H7 (cell line): ENCODE data around the gene CCNL2. TPM values are rescaled to one million over a fixed set of nuclear protein-coding genes. Genes with fewer than 3 reads are reported as not detected.
A peak's percentile ranks its signal among the peaks of the same experiment; 100 is the strongest.

ENCODE experiments used
- DNase-seq: peaks from one replicate; pipeline ENCODE4 v3.0.0; 2012
- H3K27me3 ChIP-seq: 2 replicates; pipeline ENCODE4 v1.6.0; 2011; ENCODE audit warnings: mild to moderate bottlenecking, low read length; ENCODE audit not compliant: control insufficient read depth, insufficient read depth
- H3K36me3 ChIP-seq: replicated peaks from 2 replicates; pipeline ENCODE4 v1.5.1; 2011; ENCODE audit warnings: low read length; ENCODE audit not compliant: control insufficient read depth, insufficient read depth
- H3K4me3 ChIP-seq: 2 replicates; pipeline ENCODE4 v1.5.1; 2011; ENCODE audit warnings: low read depth, mild to moderate bottlenecking, control low read depth, low read length, moderate library complexity; ENCODE audit not compliant: insufficient read depth
- total RNA-seq: library from RNA; depleted of rRNA; stranded (reverse); fragments of >200 nt; shearing (Covaris generic); gene quantifications from 2 replicates; pipeline ENCODE4 v1.2.3, GENCODE V29; 2014

The CCNL2 gene
- total RNA-seq, 1 experiment from 2014 or later, result 147 TPM

DNA sequence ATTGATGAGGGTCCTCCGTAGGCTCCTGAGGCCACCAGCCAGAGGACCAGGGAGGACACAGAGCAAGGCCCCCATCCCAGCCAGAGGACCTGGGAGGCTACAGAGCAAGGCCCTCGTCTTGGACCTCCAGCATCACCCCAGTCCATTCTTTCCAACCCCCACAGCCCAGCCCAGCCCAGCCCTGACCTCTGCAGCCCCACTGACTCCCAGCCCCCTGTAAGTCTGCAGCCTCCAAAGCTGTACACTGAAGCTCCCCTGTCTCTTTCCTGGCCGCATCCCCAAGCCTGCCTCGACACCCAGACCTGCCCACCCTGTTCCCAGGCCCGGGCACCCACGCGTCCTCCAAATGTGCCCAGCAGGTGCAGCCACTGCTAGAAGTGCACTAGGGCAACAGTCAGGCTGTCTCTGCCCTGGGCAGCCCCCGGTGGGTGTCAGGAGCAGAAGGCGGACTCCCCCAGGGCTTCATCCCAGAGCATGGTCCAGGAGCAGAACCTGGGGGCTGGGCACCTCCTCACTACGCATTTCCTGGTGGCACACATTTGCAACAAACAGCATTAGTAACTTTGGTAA is 52.0 kb downstream of the CCNL2 start:
- no peak for DNase-seq
- no peak overlapping the region for H3K4me3 ChIP-seq
- no peaks in the 10 kb centered on the region for H3K27me3 ChIP-seq
- no peaks in the 10 kb centered on the region for H3K36me3 ChIP-seq

DNA sequence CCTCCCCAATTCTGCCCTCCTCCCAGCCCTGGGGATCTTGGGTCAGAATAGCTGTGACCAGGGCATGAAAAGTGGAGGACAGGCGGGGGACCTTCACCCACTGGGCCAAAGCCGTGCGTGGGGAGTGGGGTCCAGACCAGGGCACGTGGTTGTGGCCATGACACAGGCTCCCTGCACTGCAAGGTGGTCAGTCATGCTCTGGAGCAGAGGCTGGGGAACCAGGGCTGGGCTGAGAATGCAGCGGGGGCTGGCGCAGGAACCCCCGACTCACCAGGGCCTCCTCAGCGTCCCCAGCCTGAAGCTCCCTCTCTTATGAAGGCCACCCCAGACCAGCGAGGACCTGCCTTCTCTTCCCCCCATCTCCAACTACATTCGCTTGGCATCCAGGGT is 52.6 kb downstream of the CCNL2 start:
- Histone ChIP-seq H3K36me3 (peaks cover under 1% of the 10 kb centered on the region; the same call in 1 of the 2 replicates), H3K27me3 (no peaks in the 10 kb centered on the region), H3K4me3 (no peak overlapping the region)
- no peak for DNase-seq

GRCh38 chr1:1345860-1346500 is 53.2 kb downstream of the CCNL2 start:
- no peaks in the 10 kb centered on the region for H3K27me3 ChIP-seq
- peaks cover 5% of the 10 kb centered on the region for H3K36me3 ChIP-seq
- H3K4me3 ChIP-seq, result no peak overlapping the region
- DNase-seq, result no peak

- H3K27me3 ChIP-seq, result no peaks in the 10 kb centered on the region
- DNase-seq, result no peak
- peaks cover 9% of the 10 kb centered on the region for H3K36me3 ChIP-seq
- no peak overlapping the region for H3K4me3 ChIP-seq
These were observed 53.8 kb downstream of the CCNL2 start for GRCh38 chr1:1345384-1345783.

GRCh38 chr1:1344655-1345361 is 54.3 kb downstream of the CCNL2 start:
- peak; percentile 91 for DNase-seq
- Histone ChIP-seq H3K27me3 (no peaks in the 10 kb centered on the region), H3K36me3 (peaks cover 9% of the 10 kb centered on the region), H3K4me3 (no peak overlapping the region)

DNA sequence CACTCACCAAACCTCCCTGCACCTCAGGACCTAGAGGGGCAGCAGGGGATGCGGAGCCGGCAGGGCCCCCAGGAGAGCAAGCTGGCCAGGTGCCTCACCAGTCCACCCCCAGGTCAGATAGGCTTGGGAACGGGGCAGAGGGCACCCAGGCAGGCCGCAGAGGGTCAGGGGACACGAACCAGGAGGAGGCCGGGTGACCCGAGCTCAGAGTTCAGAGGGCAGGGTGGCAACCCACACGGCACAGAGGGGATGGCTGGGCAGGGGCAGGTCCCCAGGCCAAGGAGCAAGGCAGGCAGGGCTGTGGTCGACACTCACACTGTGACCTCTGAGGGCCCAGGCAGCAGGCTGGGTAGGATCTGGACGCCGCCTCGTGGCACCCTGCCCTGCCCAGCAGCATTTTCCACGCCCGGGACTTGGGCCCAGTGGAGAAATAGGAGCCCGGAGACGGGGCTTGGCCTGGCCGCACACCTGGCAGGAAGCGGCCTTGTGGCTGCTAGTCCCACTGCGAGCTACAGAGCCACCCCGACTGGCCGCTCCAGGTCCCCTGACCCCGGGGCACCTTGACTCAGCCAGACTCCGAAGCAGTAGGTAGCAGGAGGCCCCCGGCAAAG is 55.2 kb downstream of the CCNL2 start:
- DNase-seq, result no peak
- Histone ChIP-seq H3K36me3 (peaks cover 9% of the 10 kb centered on the region), H3K27me3 (no peaks in the 10 kb centered on the region), H3K4me3 (no peak overlapping the region)

GRCh38 chr1:1342584-1343115 is 56.5 kb downstream of the CCNL2 start:
- peaks cover 9% of the 10 kb centered on the region for H3K36me3 ChIP-seq
- no peak overlapping the region for H3K4me3 ChIP-seq
- no peak for DNase-seq
- no peaks in the 10 kb centered on the region for H3K27me3 ChIP-seq

DNA sequence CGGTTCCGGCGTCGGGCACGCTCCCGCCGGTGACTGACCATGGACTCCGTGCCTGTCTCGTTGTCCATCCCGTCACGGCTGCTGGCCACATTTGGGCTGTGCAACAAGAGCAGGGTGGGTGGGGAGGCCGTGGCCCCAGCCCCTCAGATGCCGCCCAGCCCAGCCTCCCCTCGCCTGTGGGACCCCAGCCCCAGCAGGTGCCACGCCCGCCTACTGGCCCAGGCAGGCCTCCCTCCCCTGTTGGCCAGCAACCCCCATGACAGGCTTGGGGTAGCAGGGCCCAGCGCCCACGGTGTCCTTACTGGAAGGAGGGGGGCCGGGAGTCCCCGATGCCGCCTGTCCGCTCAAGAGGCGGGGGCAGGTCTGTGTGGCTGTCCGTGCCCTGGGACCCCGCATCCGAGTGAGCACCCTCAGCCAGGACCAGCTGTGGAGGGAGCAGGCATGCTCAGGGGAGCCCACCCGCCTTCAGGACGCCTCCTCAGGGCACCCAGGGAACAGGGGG is 57.0 kb downstream of the CCNL2 start:
- Histone ChIP-seq H3K36me3 (peaks cover 9% of the 10 kb centered on the region), H3K27me3 (no peaks in the 10 kb centered on the region), H3K4me3 (no peak overlapping the region)
- DNase-seq, result no peak

- no peak overlapping the region for H3K4me3 ChIP-seq
- peaks cover 9% of the 10 kb centered on the region for H3K36me3 ChIP-seq
- no peak for DNase-seq
- H3K27me3 ChIP-seq, result no peaks in the 10 kb centered on the region
These were observed 57.5 kb downstream of the CCNL2 start for GRCh38 chr1:1341549-1342021.

- H3K4me3 ChIP-seq, result no peak overlapping the region
- DNase-seq, result no peak
- H3K36me3 ChIP-seq, result peaks cover 9% of the 10 kb centered on the region
- H3K27me3 ChIP-seq, result no peaks in the 10 kb centered on the region
These were observed 58.2 kb downstream of the CCNL2 start for GRCh38 chr1:1340791-1341548.

- Histone ChIP-seq H3K4me3 (no peak overlapping the region), H3K27me3 (no peaks in the 10 kb centered on the region), H3K36me3 (peaks cover 9% of the 10 kb centered on the region)
- no peak for DNase-seq
These were observed 59.0 kb downstream of the CCNL2 start for GRCh38 chr1:1340185-1340584.

DNA sequence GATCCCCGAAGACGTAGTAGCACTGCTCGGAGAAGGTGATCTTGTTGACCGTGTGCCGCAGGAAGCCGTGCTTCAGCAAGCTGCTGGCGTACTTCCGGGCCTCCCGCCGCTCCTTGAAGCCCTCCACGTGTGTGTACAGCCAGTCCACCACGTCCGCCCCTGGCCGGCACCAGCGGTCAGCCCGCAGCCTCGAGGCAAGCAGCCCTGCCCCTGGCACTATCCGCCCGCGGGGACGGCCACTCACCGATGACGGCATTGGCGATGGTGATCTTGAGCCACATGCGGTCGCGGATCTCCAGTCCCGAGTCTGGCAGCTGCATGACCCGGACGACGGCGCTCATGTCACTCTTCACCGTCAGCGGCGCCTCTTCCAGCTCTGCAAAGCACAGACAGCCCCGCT is 60.9 kb downstream of the CCNL2 start:
- DNase-seq, result no peak

GRCh38 chr1:1337793-1338147 is 61.4 kb downstream of the CCNL2 start:
- no peaks in the 10 kb centered on the region for H3K27me3 ChIP-seq
- peak; percentile 100 for DNase-seq
- no peak overlapping the region for H3K4me3 ChIP-seq
- peaks cover 9% of the 10 kb centered on the region for H3K36me3 ChIP-seq

More for the DNA sequence above, 60.9 kb downstream of the CCNL2 start:
- H3K36me3 ChIP-seq, result peaks cover 9% of the 10 kb centered on the region
- no peak overlapping the region for H3K4me3 ChIP-seq
- H3K27me3 ChIP-seq, result no peaks in the 10 kb centered on the region
